Neuronal stem cell (in vitro differentiated cells): ENCODE results near the gene VGLL4.

Experiments used
- DNase-seq: peaks from one replicate; pipeline ENCODE4 v3.0.0-alpha.2; 2013; ENCODE audit warnings: low spot score
- H2AFZ ChIP-seq: one replicate; pipeline ENCODE4 v1.6.1; 2013; ENCODE audit warnings: mild to moderate bottlenecking, low read length, inconsistent platforms
- H2AK5ac ChIP-seq: 2 replicates; pipeline ENCODE4 v1.6.1; 2013; ENCODE audit warnings: low read depth, mild to moderate bottlenecking, inconsistent platforms, low read length, moderate library complexity, mixed read lengths
- H2BK120ac ChIP-seq: 2 replicates; pipeline ENCODE4 v1.6.1; 2013; ENCODE audit warnings: low read depth, mild to moderate bottlenecking, inconsistent platforms, low read length, moderate library complexity, mixed read lengths
- H2BK12ac ChIP-seq: one replicate; pipeline ENCODE4 v1.6.1; 2013; ENCODE audit warnings: low read length, inconsistent platforms
- H2BK15ac ChIP-seq: 2 replicates; pipeline ENCODE4 v1.6.1; 2013; ENCODE audit warnings: mild to moderate bottlenecking, low read length, inconsistent platforms, mixed read lengths
- H2BK5ac ChIP-seq: one replicate; pipeline ENCODE4 v1.6.1; 2013; ENCODE audit warnings: inconsistent platforms, mild to moderate bottlenecking, low read length, moderate library complexity
- H3K14ac ChIP-seq: one replicate; pipeline ENCODE4 v1.6.1; 2013; ENCODE audit warnings: low read length, inconsistent platforms
- H3K18ac ChIP-seq: 2 replicates; pipeline ENCODE4 v1.6.1; 2013; ENCODE audit warnings: low read length, inconsistent platforms
- H3K23ac ChIP-seq: 2 replicates; pipeline ENCODE4 v1.6.1; 2013; ENCODE audit warnings: low read depth, mild to moderate bottlenecking, mixed read lengths, low read length, inconsistent platforms; ENCODE audit not compliant: poor library complexity
- H3K27ac ChIP-seq: replicated peaks from 3 replicates; pipeline ENCODE4 v1.5.1; 2013; ENCODE audit warnings: low read length, inconsistent platforms
- H3K27me3 ChIP-seq, 3 experiments: 2 replicates each; pipeline ENCODE4 v1.6.1; 2013; ENCODE audit warnings: low read length in 3 of 3, mild to moderate bottlenecking in 2 of 3, inconsistent platforms in 1 of 3, low read depth in 1 of 3, mixed read lengths in 1 of 3, moderate library complexity in 1 of 3; ENCODE audit not compliant: control insufficient read depth in 3 of 3, insufficient read depth in 3 of 3
- H3K36me3 ChIP-seq, 2 donors: replicated peaks in 1 of 2; 2 replicates each; pipeline ENCODE4 v1.6.1; 2013; ENCODE audit warnings: low read length in 2 of 2; ENCODE audit not compliant: control insufficient read depth in 2 of 2, insufficient read depth in 2 of 2
- H3K4ac ChIP-seq: 2 replicates; pipeline ENCODE4 v1.6.1; 2013; ENCODE audit warnings: inconsistent platforms, mild to moderate bottlenecking, low read length, moderate library complexity
- H3K4me1 ChIP-seq, 2 donors: 1 replicate in 1 of 2; 2 replicates in 1 of 2; pipeline ENCODE4 v1.6.1; 2013; ENCODE audit warnings: low read length in 2 of 2, low read depth in 1 of 2; ENCODE audit not compliant: control insufficient read depth in 2 of 2, insufficient read depth in 1 of 2
- H3K4me2 ChIP-seq: one replicate; pipeline ENCODE4 v1.6.1; 2013; ENCODE audit warnings: mild to moderate bottlenecking, low read length, inconsistent platforms; ENCODE audit not compliant: insufficient read depth, poor library complexity, severe bottlenecking
- H3K4me3 ChIP-seq, 2 donors: 2 replicates each; pipeline ENCODE4 v1.5.1; 2013; ENCODE audit warnings: low read length in 2 of 2, mild to moderate bottlenecking in 2 of 2, inconsistent platforms in 1 of 2, moderate library complexity in 1 of 2
- H3K79me1 ChIP-seq: one replicate; pipeline ENCODE4 v1.6.1; 2013; ENCODE audit warnings: low read depth, mild to moderate bottlenecking, inconsistent platforms, low read length, moderate library complexity
- H3K9ac ChIP-seq: one replicate; pipeline ENCODE4 v1.6.1; 2013; ENCODE audit warnings: mild to moderate bottlenecking, low read depth, low read length, inconsistent platforms; ENCODE audit not compliant: poor library complexity
- H3K9me3 ChIP-seq, 2 donors: replicated peaks in 1 of 2; 2 replicates each; pipeline versions ENCODE3 to v1.6.1; 2013; ENCODE audit warnings: low read length in 2 of 2, mild to moderate bottlenecking in 2 of 2, inconsistent platforms in 1 of 2, low read depth in 1 of 2, mixed read lengths in 1 of 2, moderate library complexity in 1 of 2; ENCODE audit not compliant: control insufficient read depth in 2 of 2, insufficient read depth in 1 of 2
- H4K8ac ChIP-seq: one replicate; pipeline ENCODE4 v1.6.1; 2013; ENCODE audit warnings: low read depth, mild to moderate bottlenecking, inconsistent platforms, low read length, moderate library complexity
- H4K91ac ChIP-seq: one replicate; pipeline ENCODE4 v1.6.1; 2013; ENCODE audit warnings: low read length, low read depth, mild to moderate bottlenecking, inconsistent platforms; ENCODE audit not compliant: poor library complexity
- WGBS, 2 donors: extraction: QIAGEN DNeasy Blood & Tissue Kit; methylation state at CpG; one replicate each; pipeline ENCODE4 v1.1.7; 2013; ENCODE audit warnings: missing lambda C conversion rate in 2 of 2, mixed read lengths in 1 of 2; ENCODE audit not compliant: insufficient read length in 2 of 2, insufficient replicate concordance in 1 of 2; ENCODE audit errors: extremely low coverage in 2 of 2; 5-methylcytosine and 5-hydroxymethylcytosine counted together

The VGLL4 gene

GRCh38 chr3:11566478-11566877, 77.2 kb downstream of the VGLL4 start:
- Histone ChIP-seq H2BK12ac (peak overlapping the region; percentile 80), H4K91ac (no peak overlapping the region), H2BK15ac (no peak overlapping the region), H3K4me2 (no peak overlapping the region), H3K27me3 (no peaks in the 10 kb centered on the region), H3K4me1 (peaks cover 0 to 2% of the 10 kb centered on the region in 2 donors), H3K23ac (peak overlapping the region; percentile 44), H3K79me1 (peaks cover 36% of the 10 kb centered on the region), H2BK5ac (no peak overlapping the region), H3K9ac (no peak overlapping the region), H3K14ac (no peak overlapping the region), H2AFZ (no peak overlapping the region), H3K36me3 (peaks cover 30 to 95% of the 10 kb centered on the region in 2 donors), H2BK120ac (no peak overlapping the region), H3K4ac (no peak overlapping the region), H3K4me3 (no peak overlapping the region), H2AK5ac (no peak overlapping the region), H3K9me3 (peaks cover 0 to 2% of the 10 kb centered on the region in 2 donors), H3K18ac (peak overlapping the region; percentile 61), H4K8ac (peak overlapping the region; percentile 43), H3K27ac (no peak overlapping the region)
- no peak for DNase-seq
- no CpG with 5 or more reads among the region's 20 CpGs for WGBS, 2 donors

- Histone ChIP-seq H4K8ac (no peak overlapping the region), H3K23ac (peak overlapping the region; percentile 76), H3K4ac (no peak overlapping the region), H4K91ac (no peak overlapping the region), H2AK5ac (no peak overlapping the region), H2BK120ac (no peak overlapping the region), H2AFZ (no peak overlapping the region), H2BK15ac (no peak overlapping the region), H3K9me3 (peaks cover 0 to 2% of the 10 kb centered on the region in 2 donors), H2BK5ac (no peak overlapping the region), H3K36me3 (peaks cover 33 to 95% of the 10 kb centered on the region in 2 donors), H3K14ac (no peak overlapping the region), H2BK12ac (no peak overlapping the region), H3K4me3 (no peak overlapping the region), H3K79me1 (peaks cover 41% of the 10 kb centered on the region), H3K4me2 (no peak overlapping the region), H3K9ac (no peak overlapping the region), H3K4me1 (peaks cover 5 to 6% of the 10 kb centered on the region in 2 donors), H3K27me3 (no peaks in the 10 kb centered on the region), H3K18ac (no peak overlapping the region), H3K27ac (no peak overlapping the region)
- WGBS, 2 donors: no CpG with 5 or more reads among the region's 9 CpGs
- DNase-seq: no peak
Observed at GRCh38 chr3:11565932-11566331, 77.8 kb downstream of the VGLL4 start.

- no CpG with 5 or more reads among the region's 12 CpGs for WGBS, 2 donors
- no peak overlapping the region for H4K91ac ChIP-seq
- H3K79me1 ChIP-seq: peaks cover 41% of the 10 kb centered on the region
- H2BK15ac ChIP-seq: no peak overlapping the region
- no peak overlapping the region for H2AFZ ChIP-seq
- no peak overlapping the region for H2AK5ac ChIP-seq
- H3K9me3 ChIP-seq: peaks cover 0 to 2% of the 10 kb centered on the region in 2 donors
- no peak overlapping the region for H3K4ac ChIP-seq
- H2BK12ac ChIP-seq: no peak overlapping the region
- H3K27ac ChIP-seq: no peak overlapping the region
- H4K8ac ChIP-seq: no peak overlapping the region
- peaks cover 35 to 95% of the 10 kb centered on the region in 2 donors for H3K36me3 ChIP-seq
- H2BK120ac ChIP-seq: no peak overlapping the region
- H3K14ac ChIP-seq: peak overlapping the region; percentile 85
- H3K4me3 ChIP-seq: no peak overlapping the region
- no peak overlapping the region for H3K4me2 ChIP-seq
- H3K27me3 ChIP-seq: peaks cover 0 to 2% (median 0%) of the 10 kb centered on the region in 3 experiments
- H3K9ac ChIP-seq: peak overlapping the region; percentile 50
- H3K18ac ChIP-seq: peak overlapping the region; percentile 44
- peaks cover 7 to 10% of the 10 kb centered on the region in 2 donors for H3K4me1 ChIP-seq
- no peak for DNase-seq
- peak overlapping the region; percentile 29 for H3K23ac ChIP-seq
- peak overlapping the region; percentile 36 for H2BK5ac ChIP-seq
Observed at GRCh38 chr3:11565492-11565891, 78.2 kb downstream of the VGLL4 start.

GRCh38 chr3:11565072-11565471, 78.6 kb downstream of the VGLL4 start:
- Histone ChIP-seq H3K14ac (peak overlapping the region; percentile 85), H4K91ac (no peak overlapping the region), H3K36me3 (peaks cover 38 to 95% of the 10 kb centered on the region in 2 donors), H3K27me3 (peaks cover 0 to 2% (median 0%) of the 10 kb centered on the region in 3 experiments), H3K9me3 (peaks cover 0 to 2% of the 10 kb centered on the region in 2 donors), H3K4me1 (peaks cover 8 to 11% of the 10 kb centered on the region in 2 donors), H3K4me3 (no peak overlapping the region), H3K4me2 (no peak overlapping the region), H2AK5ac (no peak overlapping the region), H3K79me1 (peaks cover 39% of the 10 kb centered on the region), H2AFZ (no peak overlapping the region), H3K27ac (no peak overlapping the region), H2BK120ac (no peak overlapping the region), H2BK5ac (peak overlapping the region; percentile 36), H4K8ac (no peak overlapping the region), H3K9ac (no peak overlapping the region), H2BK12ac (no peak overlapping the region), H3K4ac (no peak overlapping the region), H2BK15ac (no peak overlapping the region), H3K23ac (peak overlapping the region; percentile 29), H3K18ac (peak overlapping the region; percentile 37)
- DNase-seq: no peak
- no CpG with 5 or more reads among the region's 16 CpGs for WGBS, 2 donors
